Measurements from ENCODE around the gene GCNA. TPM values are rescaled to one million over a fixed set of nuclear protein-coding genes. Genes with fewer than 3 reads are reported as not detected.

GCNA gene
- total and polyA plus RNA-seq, 2 experiments from 2014 or later = 1.2 to 1.5 TPM

- Mint-ChIP-seq H3K9me3 (peaks cover 8% of the 10 kb centered on the region; the same call in 2 of the 3 replicates), H3K27ac (no peak overlapping the region), H3K4me1 (no peaks in the 10 kb centered on the region), H3K4me3 (no peak overlapping the region), H3K27me3 (ENCODE audit: insufficient read depth, low read depth, poor library complexity) (peaks cover 2% of the 10 kb centered on the region), H3K36me3 (ENCODE audit: low read depth) (no peaks in the 10 kb centered on the region; the same call in 2 of the 3 replicates)
- TF ChIP-seq ZNF114 (CRISPR knock-in tag; IDR thresholded peaks at IDR 0.05) = no peak
- TF ChIP-seq CTCF (conservative IDR thresholded peaks at IDR 0.05; ENCODE audit: low read depth in 2 of 2) = peak in 1 of 2 experiments; percentile 38; a peak in 2 of 4 replicates
- TF ChIP-seq POLR2AphosphoS5 (IDR thresholded peaks at IDR 0.05; ENCODE audit: low read depth) = no peak
- Histone ChIP-seq H4K20me1 (replicated peaks; ENCODE audit: insufficient read depth) (no peaks in the 10 kb centered on the region), H3K27me3 (ENCODE audit: insufficient read depth) (no peaks in the 10 kb centered on the region), H2AFZ (no peak overlapping the region), H3K9me2 (ENCODE audit: insufficient read depth) (no peaks in the 10 kb centered on the region), H3K4me3 (no peak overlapping the region), H3K27ac (ENCODE audit: low read depth) (no peak overlapping the region), H3K36me3 (ENCODE audit: insufficient read depth) (no peaks in the 10 kb centered on the region), H3K4me1 (ENCODE audit: insufficient read depth) (no peaks in the 10 kb centered on the region), H3F3A (replicated peaks; ENCODE audit: low read depth) (no peaks in the 10 kb centered on the region), H3K4me2 (no peak overlapping the region), H3K79me2 (replicated peaks; ENCODE audit: insufficient read depth) (no peaks in the 10 kb centered on the region)
- DNase-seq (ENCODE audit: low spot score) (no peak), ATAC-seq (no peak)
These were observed 72.2 kb downstream of the GCNA start for GRCh38 chrX:71650333-71650969.

- Histone ChIP-seq H3K4me3 (no peak overlapping the region), H3K79me2 (replicated peaks; ENCODE audit: insufficient read depth) (no peaks in the 10 kb centered on the region), H3K4me1 (ENCODE audit: insufficient read depth) (no peaks in the 10 kb centered on the region), H3K9me2 (ENCODE audit: insufficient read depth) (no peaks in the 10 kb centered on the region), H3K4me2 (no peak overlapping the region), H3K27ac (ENCODE audit: low read depth) (no peak overlapping the region), H2AFZ (no peak overlapping the region), H3K36me3 (ENCODE audit: insufficient read depth) (no peaks in the 10 kb centered on the region), H3F3A (replicated peaks; ENCODE audit: low read depth) (no peaks in the 10 kb centered on the region), H3K27me3 (ENCODE audit: insufficient read depth) (no peaks in the 10 kb centered on the region), H4K20me1 (replicated peaks; ENCODE audit: insufficient read depth) (no peaks in the 10 kb centered on the region)
- H3K36me3 Mint-ChIP-seq (ENCODE audit: low read depth) = no peaks in the 10 kb centered on the region; the same call in 1 of the 3 replicates
- no peaks in the 10 kb centered on the region for H3K9me3 Mint-ChIP-seq
- H3K4me1 Mint-ChIP-seq = no peaks in the 10 kb centered on the region
- ATAC-seq = peak; percentile 74
- H3K4me3 Mint-ChIP-seq = no peak overlapping the region
- DNase-seq (ENCODE audit: low spot score) = peak; percentile 62
- H3K27ac Mint-ChIP-seq = no peak overlapping the region
- TF ChIP-seq NANOG (IDR thresholded peaks at IDR 0.05; ENCODE audit: borderline replicate concordance) (no peak), CTCF (conservative IDR thresholded peaks at IDR 0.05; ENCODE audit: low read depth in 2 of 2) (peak; percentile 62 to 72)
- H3K27me3 Mint-ChIP-seq (ENCODE audit: insufficient read depth, low read depth, poor library complexity) = no peaks in the 10 kb centered on the region
These were observed 74.2 kb downstream of the GCNA start for GRCh38 chrX:71652405-71652804.

GRCh38 chrX:71653344-71653743, 75.1 kb downstream of the GCNA start:
- H3F3A ChIP-seq (replicated peaks; ENCODE audit: low read depth) = no peaks in the 10 kb centered on the region
- H3K27ac Mint-ChIP-seq = no peak overlapping the region
- no peak for TF ChIP-seq STAT1 (IDR thresholded peaks at IDR 0.05; ENCODE audit: unreplicated experiment)
- TF ChIP-seq ZNF462 (CRISPR knock-in tag; IDR thresholded peaks at IDR 0.05) = no peak

More at GRCh38 chrX:71653344-71653743, 75.1 kb downstream of the GCNA start:
- Mint-ChIP-seq H3K27me3 (ENCODE audit: insufficient read depth, low read depth, poor library complexity) (no peaks in the 10 kb centered on the region), H3K4me3 (no peak overlapping the region), H3K4me1 (no peaks in the 10 kb centered on the region), H3K9me3 (no peaks in the 10 kb centered on the region), H3K36me3 (ENCODE audit: low read depth) (no peaks in the 10 kb centered on the region; the same call in 2 of the 3 replicates)
- Histone ChIP-seq H3K9me2 (ENCODE audit: insufficient read depth) (no peaks in the 10 kb centered on the region), H3K27ac (ENCODE audit: low read depth) (no peak overlapping the region), H3K4me3 (no peak overlapping the region), H3K36me3 (ENCODE audit: insufficient read depth) (no peaks in the 10 kb centered on the region), H4K20me1 (replicated peaks; ENCODE audit: insufficient read depth) (no peaks in the 10 kb centered on the region), H2AFZ (no peak overlapping the region), H3K4me2 (no peak overlapping the region), H3K79me2 (replicated peaks; ENCODE audit: insufficient read depth) (no peaks in the 10 kb centered on the region), H3K4me1 (ENCODE audit: insufficient read depth) (no peaks in the 10 kb centered on the region), H3K27me3 (ENCODE audit: insufficient read depth) (no peaks in the 10 kb centered on the region)
- DNase-seq (ENCODE audit: low spot score) (no peak), ATAC-seq (no peak)

Measured in GM23338 (cell line).